Erythroblast (primary cell): ENCODE results near the gene PSMB10.

Source experiments
- GATA1 ChIP-seq: IDR thresholded peaks from 2 replicates; pipeline ENCODE4 v1.6.1; 2011; ENCODE audit warnings: low read depth, mild to moderate bottlenecking, control low read depth, low read length, moderate library complexity
- POLR2A ChIP-seq: IDR thresholded peaks from 2 replicates; pipeline ENCODE4 v1.6.1; 2011; ENCODE audit warnings: mild to moderate bottlenecking, low read length

DNA sequence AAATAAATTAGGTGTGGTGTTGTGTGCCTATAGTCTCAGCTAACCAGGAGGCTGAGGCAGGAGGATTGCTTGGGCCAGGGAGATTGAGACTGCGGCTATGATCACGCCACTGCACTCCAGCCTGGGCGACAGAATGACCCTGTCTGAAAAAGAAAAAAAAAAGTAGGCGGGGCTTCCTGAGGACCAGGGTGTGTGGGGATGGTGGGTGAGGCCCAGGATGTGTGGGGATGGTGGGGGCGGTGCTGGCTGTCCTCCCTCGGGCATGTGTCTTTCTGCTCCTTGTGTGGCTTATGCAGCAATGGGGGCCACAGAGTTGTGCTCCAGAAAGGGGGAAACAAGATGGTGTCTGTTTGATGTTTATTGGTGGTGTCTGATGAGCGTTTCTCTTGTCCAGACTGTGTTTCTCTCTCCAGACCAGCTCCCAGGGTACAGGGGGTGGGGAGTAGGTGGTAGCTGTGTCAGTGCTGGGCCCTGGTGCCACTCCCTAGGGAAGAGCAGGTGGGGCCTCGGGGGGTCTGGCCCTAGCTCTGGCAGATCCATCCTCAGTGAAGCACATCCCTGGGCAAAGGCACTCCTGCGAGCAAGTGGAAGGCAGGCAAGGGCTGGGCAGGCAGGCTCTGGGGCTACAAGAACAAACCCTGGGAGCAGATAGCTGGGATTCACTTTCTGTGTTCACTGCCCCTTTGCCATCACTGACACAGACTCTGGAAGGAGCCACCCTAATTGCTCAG lies 5.0 kb upstream of the PSMB10 start:
- no peak for TF ChIP-seq POLR2A
- TF ChIP-seq GATA1: no peak
